ENCODE data around the gene AKR1B1.

The AKR1B1 gene

DNA sequence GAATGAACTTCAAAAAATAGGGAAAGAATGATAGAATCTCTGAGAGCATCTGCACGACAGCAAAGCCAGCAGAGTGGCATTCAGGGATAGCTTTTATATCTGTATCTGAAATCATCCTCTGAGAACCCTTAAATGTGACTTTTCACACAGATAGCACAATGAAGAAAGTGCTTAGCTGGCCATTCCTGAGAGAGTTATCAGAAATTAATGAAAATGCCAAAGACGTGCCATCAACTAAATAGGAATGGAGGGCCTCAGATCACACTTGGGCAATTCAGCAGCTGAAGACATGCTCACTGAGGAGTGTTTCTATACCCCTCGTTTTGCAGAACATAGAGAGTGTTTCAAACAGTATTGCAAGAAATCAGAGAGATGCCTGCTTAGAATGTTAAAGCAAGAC, 51.6 kb downstream of the AKR1B1 start:
- no peak for DNase-seq

DNA sequence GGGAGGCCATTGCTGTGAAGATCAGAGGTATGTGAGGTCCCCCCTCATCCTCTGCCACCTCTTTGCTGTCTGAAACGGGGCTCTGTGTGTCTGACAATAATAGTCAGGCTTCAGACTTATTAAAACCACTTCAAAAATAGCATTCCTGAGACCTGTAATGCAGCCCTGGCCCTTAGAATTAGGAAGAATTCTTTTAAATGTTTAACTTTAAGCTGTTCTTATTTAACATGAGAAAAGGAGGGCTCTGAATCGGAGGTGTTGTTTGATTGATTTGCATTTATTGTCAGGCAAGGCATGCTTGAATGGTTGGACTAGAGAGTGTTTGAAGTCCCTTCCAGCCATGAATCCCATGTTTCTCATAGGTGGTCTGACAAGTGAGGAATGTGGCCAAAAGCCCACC, 52.5 kb downstream of the AKR1B1 start:
- no peak for DNase-seq

DNA sequence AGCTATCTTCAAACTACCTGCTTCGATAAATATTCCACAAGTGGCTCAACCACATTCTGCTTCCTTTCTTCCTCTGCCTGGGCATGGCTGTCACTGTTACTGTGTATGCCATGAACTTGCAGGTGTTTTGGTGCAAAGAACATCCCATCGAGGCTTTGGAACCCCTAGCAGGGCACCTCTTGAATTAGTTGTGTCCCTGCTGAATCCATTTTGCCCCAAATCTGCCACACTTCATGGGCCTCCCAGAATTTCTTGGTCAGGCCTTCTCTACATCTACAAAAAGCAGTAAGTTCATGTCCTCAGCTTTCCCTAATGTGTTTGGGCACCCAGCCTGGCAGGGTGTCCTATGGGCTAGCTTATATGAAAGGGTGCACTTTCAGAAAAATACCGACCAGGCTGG, 53.6 kb downstream of the AKR1B1 start:
- DNase-seq = no peak

DNA sequence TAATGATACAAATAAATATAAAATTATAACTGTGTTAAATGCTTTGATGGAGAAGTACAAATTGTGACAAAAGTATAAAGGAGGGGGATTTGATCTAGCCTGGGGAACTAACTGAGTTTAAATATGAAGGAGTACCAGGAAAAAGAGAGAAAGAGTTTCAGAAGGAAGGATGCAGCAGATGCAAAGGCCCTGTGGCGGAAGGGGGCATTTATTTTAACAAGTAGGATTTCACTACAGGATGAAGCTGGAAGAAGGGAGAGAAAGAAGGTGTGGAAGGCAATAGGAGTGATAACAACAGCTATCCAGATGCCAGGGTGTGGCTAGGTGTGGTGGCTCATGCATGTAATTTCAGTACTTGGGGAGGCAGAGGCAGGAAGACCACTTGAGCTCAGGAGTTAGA, 55.8 kb downstream of the AKR1B1 start:
- no peak for DNase-seq

DNA sequence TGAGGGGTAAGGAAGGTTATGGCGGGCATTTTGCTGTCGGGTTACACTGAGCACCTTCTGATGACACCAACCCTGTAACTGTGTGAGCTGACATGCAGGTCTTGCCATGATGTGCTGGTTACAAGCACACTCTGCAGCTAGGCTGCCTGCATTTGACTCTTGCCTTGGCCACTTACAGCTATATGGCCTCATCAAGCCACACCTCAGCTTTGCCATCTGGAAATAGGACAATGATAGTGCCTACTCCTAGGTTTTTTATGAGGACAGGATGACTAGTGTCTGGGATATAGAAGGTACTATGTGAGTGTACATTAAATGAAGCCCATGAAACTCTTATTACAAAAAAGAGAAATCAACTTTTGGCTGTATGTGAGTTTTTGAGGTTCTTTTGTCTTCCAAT, 58.0 kb downstream of the AKR1B1 start:
- no peak for DNase-seq

DNA sequence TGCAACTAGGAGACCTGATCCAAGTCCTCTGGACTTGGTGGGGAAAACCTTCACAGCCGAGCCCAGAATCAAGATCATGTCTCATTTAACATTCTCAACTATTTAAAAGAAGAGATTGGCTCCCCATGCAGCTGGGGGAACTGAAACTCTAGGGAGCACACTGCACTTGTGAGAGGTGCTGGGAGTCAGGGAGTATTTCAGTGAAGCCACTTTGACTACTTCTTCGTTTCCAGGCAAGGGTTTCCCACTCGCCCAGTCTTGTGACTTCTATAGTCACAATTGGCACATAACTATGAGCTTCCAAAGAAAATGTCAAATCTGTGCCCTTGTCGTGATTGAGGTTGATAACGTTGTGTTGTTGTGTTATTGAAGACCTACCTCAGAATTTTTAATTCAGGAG, 62.9 kb downstream of the AKR1B1 start:
- DNase-seq = no peak

DNA sequence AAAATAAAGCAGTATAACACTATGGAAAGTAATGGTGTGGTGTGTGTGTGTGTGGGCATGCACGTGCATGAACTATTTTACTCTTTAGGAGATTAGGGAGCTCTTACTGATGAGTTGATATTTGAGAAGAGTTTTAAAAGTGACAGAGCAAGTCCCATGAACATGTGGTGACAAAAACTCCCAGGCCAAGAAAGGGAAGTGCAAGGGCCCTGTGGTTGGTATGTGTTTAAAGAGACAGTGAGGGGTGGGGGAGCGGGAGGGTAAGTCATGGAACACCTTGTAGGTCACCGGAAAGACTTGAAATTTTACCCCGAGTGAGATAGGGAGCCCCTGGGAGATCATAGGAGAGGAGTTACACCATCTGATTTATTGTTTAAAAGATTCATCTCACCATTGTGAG, 63.3 kb downstream of the AKR1B1 start:
- no peak for DNase-seq

DNA sequence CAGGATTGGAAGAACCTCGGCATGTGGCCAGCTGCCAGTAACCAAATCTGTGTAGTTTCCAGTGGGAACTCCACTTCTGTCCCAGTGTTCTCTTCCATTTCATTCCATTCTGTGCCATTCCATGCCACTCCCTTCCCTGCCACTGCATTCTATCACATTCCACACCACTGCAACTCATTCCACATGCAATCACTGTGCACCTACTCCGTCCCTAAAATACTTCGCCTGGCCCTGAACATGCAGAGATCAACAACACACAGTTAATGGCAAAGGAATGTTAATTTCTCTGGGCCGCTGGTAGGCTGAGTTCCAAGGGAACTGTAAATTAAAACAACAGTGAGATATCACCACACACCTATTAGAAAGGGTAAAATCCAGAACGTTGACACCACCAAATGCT, 64.8 kb downstream of the AKR1B1 start:
- no peak for DNase-seq
